K562 (cell line): ENCODE data around the gene SRGN. TPM values are rescaled to one million over a fixed set of nuclear protein-coding genes. Genes with fewer than 3 reads are reported as not detected.
A peak's percentile ranks its signal among the peaks of the same experiment; 100 is the strongest.

Experiments
- ARID3B ChIP-seq: fragments of 250-450 bp; sonication (Bioruptor Pico); IDR thresholded peaks from 2 replicates; pipeline ENCODE4 v1.4.0; 2020; ENCODE audit warnings: borderline replicate concordance
- ELF1 ChIP-seq: fragments of 200-800 bp; sonication (Bioruptor generic); IDR thresholded peaks from 2 replicates; pipeline ENCODE4 v1.6.1; 2016; ENCODE audit warnings: missing genetic modification characterization, missing compliant biosample characterization
- ELF2 ChIP-seq: fragments of 250-450 bp; sonication (Bioruptor Pico); IDR thresholded peaks from 2 replicates; pipeline ENCODE4 v1.5.0; 2021; ENCODE audit warnings: mild to moderate bottlenecking
- HDAC6 ChIP-seq: IDR thresholded peaks from 2 replicates; pipeline ENCODE4 v1.6.1; 2012; ENCODE audit warnings: low read depth, mild to moderate bottlenecking, control low read depth, inconsistent platforms, low read length, moderate library complexity
- HEY1 ChIP-seq: fragments of 250-450 bp; sonication (Bioruptor Pico); IDR thresholded peaks from 2 replicates; pipeline ENCODE4 v1.5.0; 2020; ENCODE audit warnings: mild to moderate bottlenecking, moderate library complexity, borderline replicate concordance
- KLF16 ChIP-seq: IDR thresholded peaks from 2 replicates; pipeline ENCODE4 v1.6.1; 2016; ENCODE audit warnings: antibody characterized with exemption
- MTA1 ChIP-seq: fragments of 450-650 bp; IDR thresholded peaks from 2 replicates; pipeline ENCODE4 v1.6.1; 2017; ENCODE audit warnings: borderline replicate concordance
- NONO ChIP-seq, 2 experiments: fragments of 200-400 bp in 1 of 2; fragments of 450-650 bp in 1 of 2; formaldehyde crosslinking in 1 of 2; IDR thresholded peaks; 2 replicates each; pipeline ENCODE4 v1.6.1; 2017; ENCODE audit warnings: low read depth in 2 of 2, mild to moderate bottlenecking in 2 of 2, moderate library complexity in 2 of 2, low read length in 1 of 2
- PATZ1 ChIP-seq: fragments of 250-450 bp; sonication (Bioruptor Pico); IDR thresholded peaks from 2 replicates; pipeline ENCODE4 v1.5.0; 2020; ENCODE audit warnings: mild to moderate bottlenecking, borderline replicate concordance
- SREBF1 ChIP-seq: fragments of 150-350 bp; IDR thresholded peaks from 2 replicates; pipeline ENCODE4 v1.6.1; 2014; ENCODE audit warnings: antibody characterized with exemption, low read depth, low read length, borderline replicate concordance
- STAT5B ChIP-seq: fragments of 250-450 bp; sonication (Bioruptor Pico); IDR thresholded peaks from 2 replicates; pipeline ENCODE4 v1.8.0; 2021; ENCODE audit warnings: mild to moderate bottlenecking, inconsistent platforms
- ZNF41 ChIP-seq: fragments of 250-450 bp; sonication (Bioruptor Pico); conservative IDR thresholded peaks from 2 replicates; pipeline ENCODE4 v1.4.0; 2020; ENCODE audit warnings: mild to moderate bottlenecking
- ZNF583 ChIP-seq: fragments of 250-450 bp; sonication (Bioruptor Pico); IDR thresholded peaks from 2 replicates; pipeline ENCODE4 v1.4.0; 2020
- ZNF609 ChIP-seq: sonication (generic); formaldehyde crosslinking; IDR thresholded peaks from 2 replicates; pipeline ENCODE4 v1.8.1; 2023; ENCODE audit warnings: missing genetic modification reagents, mild to moderate bottlenecking, borderline replicate concordance
- ZNF696 ChIP-seq: fragments of 250-450 bp; sonication (Bioruptor Pico); conservative IDR thresholded peaks from 2 replicates; pipeline ENCODE4 v1.4.0; 2020; ENCODE audit warnings: mild to moderate bottlenecking, moderate library complexity
- ZNF79 ChIP-seq: fragments of 250-450 bp; sonication (Bioruptor Pico); IDR thresholded peaks from 2 replicates; pipeline ENCODE4 v1.4.0; 2020; ENCODE audit warnings: low read depth, mild to moderate bottlenecking, moderate library complexity
- polyA plus RNA-seq, 8 experiments: library from polyadenylated mRNA; depleted of rRNA in 4 of 8; stranded (reverse) in 5 of 8; unstranded in 3 of 8; fragments of >200 nt; fragmentation: Nextera tagmentation in 2 of 8; fragmentation: Illumina TruSeq in 1 of 8; extraction: Ambion mirVana in 2 of 8; extraction: Trizol in 1 of 8; gene quantifications; 2 replicates each; pipeline versions ENCODE4 v1.2.1 to v1.2.3, GENCODE V29; 2011 to 2014; ENCODE audit warnings: inconsistent platforms in 1 of 8, missing spikeins in 1 of 8
- total RNA-seq, 7 experiments: library from RNA; depleted of rRNA in 6 of 7; stranded (reverse); fragments of >200 nt in 6 of 7; fragmentation: Illumina TruSeq in 2 of 7; extraction: Trizol in 2 of 7; gene quantifications; 2 replicates each; pipeline versions ENCODE4 v1.2.1 to v1.2.3, GENCODE V29; 2011 to 2021; ENCODE audit warnings: low replicate concordance in 1 of 7
- TF ChIP-seq, protein P1 (sequence below): fragments of 250-450 bp; sonication (Bioruptor Pico); IDR thresholded peaks from 2 replicates; pipeline ENCODE4 v1.5.1; 2021; ENCODE audit warnings: mild to moderate bottlenecking

The SRGN gene
- total and polyA plus RNA-seq, 9 of the 15 experiments (the other 6 are each of a cell fraction or from before 2014, with no cell fraction given), result 136 to 304 (median 180) TPM

DNA sequence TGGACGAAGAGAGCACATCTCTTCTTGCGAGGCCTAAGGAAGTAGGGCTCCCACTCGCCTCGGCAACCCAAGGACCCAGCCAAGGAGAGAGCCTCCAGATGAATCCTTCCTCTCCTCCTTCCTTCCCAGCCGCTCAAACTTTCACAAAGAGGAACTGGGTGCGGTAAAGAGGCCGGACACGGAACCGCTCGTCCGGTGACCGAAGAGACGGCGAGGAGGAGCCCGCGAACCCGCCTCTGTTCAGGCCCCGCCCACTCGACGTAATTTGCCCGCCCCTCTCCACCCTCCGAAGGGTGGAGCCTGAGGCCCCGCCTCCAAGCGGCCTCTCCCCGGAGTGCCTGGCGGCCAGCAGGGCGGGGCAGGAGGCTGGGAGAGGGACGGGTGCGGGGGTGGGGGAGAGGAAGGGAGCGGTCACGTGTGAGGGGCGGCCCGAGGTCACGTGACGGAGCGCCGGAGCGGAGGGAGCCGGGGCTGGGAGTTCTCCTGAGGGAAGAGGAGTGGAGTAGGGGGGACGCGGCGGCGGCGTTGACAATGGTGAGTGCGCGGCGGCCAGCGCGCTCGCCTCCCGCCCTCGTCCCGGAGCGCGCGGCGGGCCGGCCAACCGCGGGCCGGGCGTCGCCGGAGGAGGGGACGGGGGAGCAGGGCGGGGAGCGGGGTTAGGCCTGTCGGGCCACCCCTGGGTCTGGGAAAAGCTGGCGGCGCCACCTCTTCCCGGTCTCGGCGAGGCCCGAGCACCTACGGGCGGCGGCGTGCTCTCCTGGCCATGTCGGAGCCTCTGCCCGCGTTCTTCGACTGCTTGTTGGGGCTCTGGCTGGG, 36.1 kb downstream of the SRGN start, which contains the start of gene VPS26A (continued):
- TF ChIP-seq ZNF609 (no peak), HEY1 (CRISPR knock-in tag) (peak; percentile 67; the same call in 1 of the 2 replicates), KLF16 (0 out of 2 replicates have a peak, but pooled peaks have one; percentile 1), STAT5B (CRISPR knock-in tag) (no peak), ZNF79 (no peak), ZNF696 (CRISPR knock-in tag) (no peak), NONO (IDR thresholded peaks at IDR 0.05; ENCODE audit: low read depth in 2 of 2, low read length in 1 of 2) (peak; percentile 53 to 91; a peak in 2 of 4 replicates), MTA1 (no peak), ARID3B (CRISPR knock-in tag) (no peak), ELF2 (no peak), HDAC6 (no peak), PATZ1 (CRISPR knock-in tag) (no peak), ELF1 (tag) (peak; percentile 83), ZNF41 (no peak), ZNF583 (CRISPR knock-in tag) (peak; percentile 26; the same call in 1 of the 2 replicates), SREBF1 (peak; percentile 92)
- TF ChIP-seq, protein P1, sequence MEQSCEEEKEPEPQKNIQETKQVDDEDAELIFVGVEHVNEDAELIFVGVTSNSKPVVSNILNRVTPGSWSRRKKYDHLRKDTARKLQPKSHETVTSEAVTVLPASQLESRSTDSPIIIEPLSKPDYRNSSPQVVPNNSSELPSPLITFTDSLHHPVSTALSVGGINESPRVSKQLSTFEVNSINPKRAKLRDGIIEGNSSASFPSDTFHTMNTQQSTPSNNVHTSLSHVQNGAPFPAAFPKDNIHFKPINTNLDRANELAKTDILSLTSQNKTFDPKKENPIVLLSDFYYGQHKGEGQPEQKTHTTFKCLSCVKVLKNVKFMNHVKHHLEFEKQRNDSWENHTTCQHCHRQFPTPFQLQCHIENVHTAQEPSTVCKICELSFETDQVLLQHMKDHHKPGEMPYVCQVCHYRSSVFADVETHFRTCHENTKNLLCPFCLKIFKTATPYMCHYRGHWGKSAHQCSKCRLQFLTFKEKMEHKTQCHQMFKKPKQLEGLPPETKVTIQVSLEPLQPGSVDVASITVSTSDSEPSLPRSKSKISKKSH (CRISPR knock-in tag), result no peak
